Hematopoietic multipotent progenitor cell (in vitro differentiated cells): Measurements from ENCODE around the gene NAT10. TPM values are rescaled to one million over a fixed set of nuclear protein-coding genes. Genes with fewer than 3 reads are reported as not detected.
"Not testable (repeated sequence)": the region's sequence is repeated elsewhere in the genome, so short reads cannot be mapped to it uniquely, and the experiment has no call there.

ENCODE experiments used
- DNase-seq, 3 donors: peaks; one replicate each; pipeline ENCODE4 v3.0.0-alpha.2; 2011 to 2015; ENCODE audit warnings: low read depth in 2 of 3, low spot score in 2 of 3
- total RNA-seq: library from RNA; depleted of rRNA; stranded (reverse); fragments of >200 nt; gene quantifications from one replicate; pipeline ENCODE4 v1.2.3, GENCODE V29; 2012

Gene NAT10
- total RNA-seq, 1 donor, result 53.1 TPM

DNA sequence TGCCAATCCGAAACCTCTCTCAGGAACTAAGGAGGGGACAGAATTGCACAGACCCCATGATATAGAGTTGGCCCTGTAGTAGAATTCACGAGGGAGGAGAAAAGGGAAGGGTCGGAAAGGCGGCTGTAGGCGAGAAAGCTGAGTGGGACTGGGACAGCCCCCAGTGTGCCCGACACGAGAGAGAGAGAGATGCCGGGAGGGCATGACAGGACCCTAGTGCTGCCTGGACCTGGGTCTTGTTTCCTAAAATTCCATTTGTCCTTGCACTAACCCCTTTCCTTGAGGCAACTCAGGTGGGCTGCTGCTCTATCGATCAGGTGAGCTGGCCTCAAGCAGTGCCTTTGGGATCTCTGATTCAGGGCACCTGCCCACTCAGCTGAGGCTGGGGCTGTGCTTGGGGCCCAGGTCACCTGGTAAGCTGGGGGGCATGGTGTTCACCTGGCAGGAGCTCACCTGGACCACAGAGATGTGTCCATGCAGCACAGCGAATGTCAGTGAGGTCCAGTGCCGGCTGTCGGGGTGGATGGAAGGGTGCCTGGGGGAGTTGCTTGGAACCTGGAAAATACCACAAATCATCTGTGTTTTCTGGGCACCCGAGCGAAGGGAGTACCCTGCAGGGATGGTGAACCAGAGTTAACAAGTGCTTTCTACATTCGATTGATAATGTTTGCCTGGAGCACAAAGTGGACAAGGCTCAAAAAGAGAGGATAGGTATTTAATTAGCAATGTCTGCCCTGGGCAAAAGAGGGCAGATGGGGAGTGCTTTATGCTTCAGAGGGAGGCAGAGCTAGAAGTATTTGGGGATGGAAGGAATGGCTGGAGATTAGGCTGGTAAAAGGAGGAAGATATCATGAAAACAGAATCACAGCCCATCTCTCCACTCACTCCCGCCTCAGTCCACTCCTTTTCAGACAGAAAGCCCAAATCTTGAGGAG is 61.6 kb downstream of the NAT10 start:
- DNase-seq, result no peak

DNA sequence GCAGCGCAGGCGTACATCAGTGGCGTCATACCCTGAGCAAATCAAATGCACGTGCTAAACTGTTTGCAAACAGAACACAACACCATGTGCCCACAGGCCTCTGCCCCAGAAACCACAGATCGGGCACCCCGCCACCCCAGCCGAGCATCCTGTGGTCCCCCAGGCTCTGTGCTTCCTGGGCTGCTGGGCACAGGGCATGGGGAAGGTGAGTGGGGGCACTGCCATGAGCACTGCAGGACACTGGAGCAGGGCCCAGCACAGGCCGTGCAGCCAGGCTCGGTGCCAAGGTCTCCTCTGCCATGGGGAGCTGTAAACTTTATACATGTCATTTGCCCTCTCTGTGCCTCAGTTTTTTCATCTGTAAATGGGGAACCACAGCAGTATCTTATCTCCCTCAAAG is 62.5 kb downstream of the NAT10 start:
- DNase-seq, result no peak

DNA sequence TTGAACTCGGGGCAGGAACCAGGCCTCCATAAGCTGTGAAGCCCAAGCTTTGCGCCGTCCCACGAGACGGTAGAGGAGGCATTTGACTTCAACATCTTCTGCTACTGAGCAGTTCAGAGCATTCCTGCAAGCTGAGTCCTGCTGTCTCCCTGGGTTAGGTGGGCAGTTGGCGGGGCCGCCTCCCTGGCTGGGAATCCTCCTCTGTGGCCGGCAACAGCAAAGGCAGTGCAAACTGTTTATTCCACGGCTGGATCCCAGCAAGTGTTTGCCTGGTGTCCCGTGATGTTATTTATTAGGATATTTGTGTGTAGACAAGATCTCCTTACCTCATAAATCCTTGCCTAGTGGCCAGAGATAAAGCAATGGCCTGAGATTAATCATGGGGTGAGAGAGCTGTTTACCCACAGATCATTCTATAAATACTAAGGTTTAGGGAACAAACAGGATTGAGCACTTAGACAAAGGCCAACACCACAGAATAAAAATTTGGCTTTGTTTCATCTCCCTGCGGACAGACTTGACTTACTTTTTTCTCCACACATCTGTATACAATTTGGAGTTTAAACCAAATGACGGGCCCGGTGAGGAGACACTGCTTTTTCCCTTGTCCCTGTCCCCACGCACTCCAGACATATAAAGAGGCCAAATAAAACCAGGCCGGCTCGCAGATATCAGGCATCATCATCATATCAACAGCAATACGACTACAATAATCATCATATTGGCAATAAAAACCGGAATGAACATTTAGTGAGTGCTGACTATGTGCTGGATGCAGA is 63.4 kb downstream of the NAT10 start:
- DNase-seq, result no peak

DNA sequence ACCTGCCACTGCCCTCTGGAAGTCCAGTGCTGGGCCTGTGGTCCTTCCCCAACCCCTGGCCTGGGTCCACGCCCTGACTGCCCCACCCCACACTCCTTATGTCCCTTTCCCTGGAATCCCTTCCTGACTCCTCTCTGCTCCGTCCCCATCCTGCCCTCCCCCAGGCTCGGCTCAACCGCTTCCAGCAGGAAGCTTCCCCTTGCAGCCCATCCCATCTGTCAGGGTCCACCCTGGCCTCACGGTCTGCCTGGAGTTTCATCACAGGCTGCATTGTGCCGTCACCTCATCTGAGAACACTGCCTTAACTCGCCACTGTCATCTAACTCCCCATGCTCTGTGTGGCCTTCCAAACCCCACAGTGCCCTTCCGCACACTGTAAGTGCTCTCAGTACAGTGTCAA is 64.3 kb downstream of the NAT10 start:
- no peak for DNase-seq

DNA sequence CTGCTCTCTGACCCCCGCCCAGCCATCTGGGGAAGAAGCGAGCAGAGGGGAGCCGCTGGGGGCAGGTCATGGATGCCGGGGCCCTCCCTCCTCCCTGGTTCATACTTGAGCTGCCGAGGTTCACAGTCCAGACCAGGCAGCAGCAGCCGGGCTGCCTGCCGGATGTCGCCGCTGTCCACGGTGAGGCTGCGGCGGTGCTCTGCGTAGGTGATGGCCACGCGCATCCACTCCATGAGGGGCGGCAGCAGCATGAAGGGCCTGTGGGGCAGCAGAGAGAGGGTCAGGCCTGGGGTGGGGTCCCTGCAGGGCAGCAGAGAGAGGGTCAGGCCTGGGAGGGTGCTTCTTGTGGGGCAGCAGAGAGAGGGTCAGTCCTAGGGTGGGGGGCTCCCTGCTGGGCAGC is 67.6 kb downstream of the NAT10 start:
- DNase-seq, result no peak

DNA sequence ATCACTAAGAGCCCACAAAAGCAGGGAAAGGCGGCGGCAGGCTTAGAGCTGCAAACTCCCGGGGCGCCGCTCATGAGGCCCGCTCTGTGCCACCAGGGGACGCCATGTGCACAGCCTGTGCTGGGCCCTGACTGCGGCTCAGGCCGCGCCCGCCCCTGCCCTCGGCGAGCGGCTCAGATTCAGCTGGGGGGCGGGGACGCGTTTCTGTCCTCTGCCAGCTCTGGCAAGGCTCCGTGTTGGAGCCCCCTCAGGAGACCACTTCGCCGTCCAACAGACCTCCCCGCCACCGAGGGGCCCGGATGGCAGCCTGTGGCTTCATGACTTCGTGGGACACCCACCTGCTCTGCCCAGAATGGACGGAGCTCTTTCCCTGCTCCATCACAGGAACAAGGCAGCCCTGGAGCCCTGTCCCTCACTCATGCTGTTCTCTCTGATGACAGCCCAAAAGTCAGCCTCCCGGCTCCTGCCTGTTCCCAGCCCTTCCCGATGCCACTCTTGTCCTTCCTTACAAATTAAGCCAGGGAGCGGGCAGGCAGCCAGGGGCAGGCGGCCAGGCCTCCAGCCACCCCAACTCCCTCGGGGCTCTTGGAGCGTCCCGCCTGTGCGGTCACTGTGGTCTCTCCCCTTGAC is 69.1 kb downstream of the NAT10 start:
- peak; percentile 53 to 79 (median 73) for DNase-seq

DNA sequence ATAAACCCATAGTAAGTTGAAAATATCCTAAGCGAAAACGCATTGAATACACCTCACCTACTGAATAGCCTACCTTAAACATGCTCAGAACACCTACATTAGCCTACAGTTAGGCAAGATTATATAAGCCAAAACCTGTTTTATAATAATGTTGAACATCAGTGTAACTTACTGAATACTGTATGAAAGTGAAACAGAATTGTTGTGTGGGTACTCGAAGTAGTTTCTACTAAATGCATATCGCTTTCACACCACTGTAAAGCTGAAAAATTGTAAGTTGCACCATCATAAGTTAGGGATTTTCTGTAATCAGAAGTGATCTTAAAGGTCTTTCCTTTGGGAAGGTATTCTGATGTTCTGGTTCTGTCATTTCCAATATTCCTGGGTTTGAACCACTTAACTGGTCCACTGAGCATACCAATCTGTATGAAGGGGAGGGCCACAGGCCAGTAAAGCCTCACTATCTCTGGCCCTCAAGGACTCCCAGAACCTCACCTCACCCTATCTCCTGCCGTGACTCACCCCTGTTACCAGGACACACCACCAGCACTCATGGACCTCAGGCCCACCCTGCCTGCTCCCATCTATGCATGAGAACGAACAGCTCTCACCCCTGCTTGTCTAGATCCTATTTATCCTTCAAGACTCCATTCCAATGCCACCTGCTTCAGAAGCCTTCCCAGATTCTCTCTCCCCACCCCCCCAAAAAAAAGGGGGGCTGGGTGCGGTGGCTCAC is 70.0 kb downstream of the NAT10 start:
- no peak for DNase-seq

DNA sequence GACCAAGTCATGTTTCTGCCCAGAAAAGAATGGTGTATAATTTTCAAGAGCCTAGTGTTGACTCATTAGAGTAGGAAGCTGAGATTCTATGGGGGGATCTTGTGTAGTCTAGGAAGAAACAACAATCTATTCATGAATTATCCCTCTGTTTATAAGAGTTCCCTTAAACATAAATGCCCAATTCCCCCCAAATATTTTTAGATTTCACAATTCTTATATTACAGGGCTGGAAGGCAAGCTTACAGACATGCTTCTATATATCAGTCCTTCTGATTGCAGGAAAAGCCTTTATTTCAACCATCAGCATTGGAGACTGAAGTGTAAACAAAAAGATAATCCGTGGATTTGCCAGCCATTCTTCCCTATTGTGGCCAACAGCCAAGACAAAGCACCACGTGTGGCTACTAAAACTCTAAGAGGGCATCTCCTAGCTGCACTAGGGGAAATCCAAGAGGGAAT is 71.4 kb downstream of the NAT10 start:
- DNase-seq, result no peak

DNA sequence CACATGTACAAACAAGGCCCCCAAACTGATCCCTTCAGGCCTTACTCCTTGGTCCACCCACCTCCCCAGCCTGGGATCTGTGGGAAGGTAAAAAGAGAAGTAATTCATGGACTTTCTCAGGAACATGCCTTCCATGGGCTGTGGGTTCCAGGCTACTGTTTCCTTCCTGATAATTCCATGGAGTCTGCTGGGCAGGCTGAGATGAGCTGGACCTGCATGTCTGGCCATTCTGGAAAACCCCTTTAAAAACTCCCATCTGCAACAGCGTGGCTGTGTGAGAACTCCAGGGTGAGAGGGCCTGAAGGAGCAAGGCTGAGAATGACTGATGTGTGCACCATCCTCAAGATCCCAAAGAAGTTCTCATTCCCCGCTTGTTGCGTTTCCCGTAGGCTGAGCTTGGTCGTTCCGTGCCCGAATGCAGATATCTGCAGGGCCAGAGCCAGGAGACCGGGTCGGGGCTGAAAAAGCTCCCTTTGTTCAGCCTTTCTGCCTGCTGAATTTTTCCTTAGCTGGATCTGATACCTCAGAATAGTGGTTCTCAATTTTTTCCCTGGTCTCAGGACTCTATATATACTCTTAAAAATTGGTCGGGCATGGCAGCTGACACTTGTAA is 72.9 kb downstream of the NAT10 start:
- DNase-seq, result no peak

DNA sequence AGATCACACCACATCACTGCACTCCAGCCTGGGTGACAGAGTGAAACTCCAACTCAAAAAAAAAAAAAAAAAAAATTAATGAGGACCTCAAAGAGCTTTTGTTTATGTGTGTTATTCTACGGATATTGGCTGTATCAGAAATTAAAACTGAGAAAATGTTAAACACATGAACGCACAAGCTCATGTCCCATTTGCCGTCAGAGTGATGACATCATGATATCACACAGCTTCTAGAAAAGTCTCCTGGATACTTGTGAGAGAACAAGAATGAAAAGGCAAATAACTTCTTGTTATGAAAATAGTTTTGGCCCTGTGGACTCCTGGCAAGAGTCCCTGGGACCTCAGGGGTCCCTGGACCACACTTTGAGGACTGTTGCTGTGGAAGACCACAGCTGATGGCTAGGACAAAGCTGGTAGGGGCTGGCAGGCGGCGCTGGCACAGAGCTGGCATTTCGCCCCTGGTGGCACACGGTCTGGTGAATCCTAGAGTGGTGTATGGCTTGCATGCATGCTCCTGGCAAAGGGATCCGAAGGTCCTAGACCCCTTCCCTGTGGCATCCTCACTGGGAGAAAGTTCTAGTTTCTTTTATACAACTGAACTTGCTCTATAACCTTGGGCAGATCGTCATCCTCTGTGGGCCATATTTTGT is 73.7 kb downstream of the NAT10 start:
- no peak for DNase-seq

DNA sequence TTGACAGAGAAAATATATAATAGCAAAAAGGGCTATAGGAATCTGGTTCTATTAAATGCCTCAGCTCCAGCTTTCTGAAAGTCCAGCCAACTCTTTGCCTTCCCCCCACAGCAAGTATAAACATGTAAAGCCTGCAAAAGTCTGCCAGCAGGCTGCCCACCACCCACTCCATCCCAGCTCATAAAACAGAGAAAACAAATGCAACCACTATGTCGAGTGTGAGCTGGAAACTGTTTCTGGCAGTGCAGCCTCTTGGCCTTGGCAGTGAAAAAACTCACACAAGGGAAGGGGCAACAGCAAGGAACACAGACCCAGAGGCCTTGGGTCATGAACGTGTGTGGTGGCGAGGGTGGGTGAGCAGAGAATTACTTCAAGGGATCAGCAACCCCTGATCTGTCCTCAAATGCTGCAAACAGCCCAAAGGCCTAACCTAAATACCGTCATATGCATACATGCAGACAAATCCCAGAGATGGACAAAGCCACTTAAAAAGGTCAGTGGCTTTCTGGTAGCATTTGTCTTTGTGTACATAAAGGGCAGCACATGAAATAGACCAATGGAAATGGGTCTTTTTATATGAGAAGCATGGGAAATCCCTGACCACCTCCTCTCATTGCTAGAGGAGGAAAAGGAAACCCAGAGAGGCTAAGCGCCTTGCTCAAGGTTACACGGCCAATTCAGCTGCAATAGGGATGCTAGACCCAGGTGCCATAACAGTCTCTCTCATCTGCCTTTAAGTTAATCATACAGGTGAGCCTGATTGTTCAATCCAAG is 74.8 kb downstream of the NAT10 start:
- DNase-seq, result no peak

DNA sequence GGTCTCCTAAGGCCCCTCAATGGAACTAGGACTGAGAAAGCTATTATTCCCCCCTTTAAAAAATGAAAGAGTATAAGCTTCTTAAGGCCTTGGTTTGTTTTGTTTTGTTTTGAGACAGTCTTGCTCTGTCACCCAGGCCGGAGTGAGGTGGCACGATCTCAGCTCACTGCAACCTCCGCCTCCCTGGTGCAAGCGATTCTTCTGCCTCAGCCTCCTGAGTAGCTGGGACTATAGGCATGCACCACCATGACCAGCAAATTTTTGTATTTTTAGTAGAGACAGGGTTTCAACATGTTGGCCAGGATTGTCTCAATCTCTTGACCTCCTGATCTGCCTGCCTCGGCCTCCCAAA is 75.4 kb downstream of the NAT10 start:
- not testable (repeated sequence) for DNase-seq

DNA sequence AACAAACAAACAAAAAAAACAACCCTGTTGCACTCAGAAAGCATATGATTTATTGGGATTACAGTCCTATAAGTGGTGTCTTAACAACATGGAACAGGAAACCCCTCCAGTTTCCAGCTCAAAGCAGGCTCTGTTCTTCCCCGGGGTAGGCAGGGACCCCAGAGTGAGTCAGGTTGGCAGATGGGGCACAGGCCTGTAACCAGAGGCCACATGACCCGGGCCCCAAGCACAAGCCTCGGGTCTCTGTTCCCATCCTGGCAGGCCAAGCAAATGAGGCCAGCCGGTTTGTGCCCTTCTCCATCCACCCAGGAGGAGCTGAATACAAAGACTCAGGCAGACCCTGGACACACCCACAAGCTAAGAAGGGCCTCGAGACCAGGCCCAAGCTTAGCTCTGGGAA is 75.8 kb downstream of the NAT10 start:
- no peak for DNase-seq

DNA sequence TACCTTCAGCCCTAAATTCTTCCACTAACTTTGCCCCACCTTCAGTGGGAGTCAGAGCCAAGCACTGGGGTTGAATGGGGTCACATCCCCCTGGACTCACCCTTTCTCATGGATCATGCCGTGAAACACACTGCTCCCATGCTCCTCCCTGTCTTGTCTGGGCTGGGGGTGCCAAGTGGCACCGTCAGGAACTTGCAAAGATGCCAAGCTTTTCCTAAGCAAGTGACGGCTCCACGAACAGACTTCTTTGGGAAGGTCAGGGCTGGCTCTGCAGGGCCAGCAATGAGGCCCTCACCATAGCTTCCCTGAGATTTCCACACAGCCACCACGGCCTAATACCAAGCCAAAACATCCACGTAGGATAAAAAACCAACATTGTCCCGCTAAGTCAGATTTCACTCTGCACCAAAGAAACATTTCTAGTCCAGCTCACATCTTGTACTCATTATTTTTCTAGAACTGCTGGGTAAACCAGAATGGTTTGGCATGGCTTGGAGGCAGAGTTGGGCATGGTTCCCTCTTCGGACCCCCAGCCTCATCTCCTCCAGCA is 76.5 kb downstream of the NAT10 start:
- DNase-seq, result no peak

DNA sequence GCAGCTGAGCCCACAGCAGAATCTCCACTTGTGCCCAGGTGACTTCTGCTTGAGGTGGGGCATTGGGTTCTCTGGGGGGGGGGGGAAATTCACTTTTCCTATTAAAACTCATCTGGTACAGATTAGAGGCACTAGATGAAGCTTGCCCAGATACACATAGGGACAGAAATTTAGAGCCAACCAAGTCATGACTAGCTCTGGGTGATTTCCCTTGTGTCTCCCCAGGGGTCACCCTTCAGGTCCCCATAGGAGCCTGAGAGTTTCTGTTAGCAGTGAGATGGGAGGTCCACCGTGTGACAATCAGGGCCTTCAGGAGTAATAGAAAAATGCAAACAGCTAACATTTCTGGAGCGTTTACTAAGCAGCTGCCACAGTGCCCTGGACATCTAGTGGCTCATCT is 77.0 kb downstream of the NAT10 start:
- no peak for DNase-seq

DNA sequence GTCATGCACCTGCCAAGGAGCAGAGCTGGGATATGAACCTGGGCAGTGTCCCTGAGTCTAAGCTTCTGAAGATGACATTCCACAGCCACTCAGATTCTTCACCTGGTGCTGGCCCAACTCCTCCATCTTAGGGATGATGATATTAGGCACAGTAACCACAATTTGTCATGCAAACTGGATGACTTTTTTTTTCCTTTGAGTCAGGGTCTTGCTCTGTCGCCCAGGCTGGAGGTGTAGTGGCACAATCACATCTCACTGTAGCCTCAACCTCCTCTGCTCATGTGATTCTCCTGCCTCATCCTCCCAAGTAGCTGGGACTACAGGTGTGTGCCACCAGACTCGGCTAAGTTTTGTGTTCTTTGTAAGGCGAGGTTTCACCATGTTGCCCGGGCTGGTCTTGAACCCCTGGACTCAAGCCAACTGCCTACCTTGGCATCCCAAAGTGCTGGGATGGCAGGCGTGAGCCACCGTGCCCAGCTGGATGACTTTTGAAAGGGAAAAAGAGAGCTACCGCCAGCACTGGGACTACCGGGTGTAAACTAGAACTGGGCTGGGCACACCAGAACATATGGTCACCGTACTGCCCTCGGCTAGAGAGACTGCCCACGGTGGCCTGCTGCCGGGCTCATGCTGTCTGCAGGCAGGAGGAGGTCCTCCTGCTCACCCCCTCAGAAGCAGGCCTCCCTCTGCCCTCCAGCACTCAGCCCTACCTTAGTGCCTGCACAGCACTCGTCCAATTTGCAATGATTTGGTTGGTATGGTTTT is 77.7 kb downstream of the NAT10 start:
- DNase-seq, result no peak

DNA sequence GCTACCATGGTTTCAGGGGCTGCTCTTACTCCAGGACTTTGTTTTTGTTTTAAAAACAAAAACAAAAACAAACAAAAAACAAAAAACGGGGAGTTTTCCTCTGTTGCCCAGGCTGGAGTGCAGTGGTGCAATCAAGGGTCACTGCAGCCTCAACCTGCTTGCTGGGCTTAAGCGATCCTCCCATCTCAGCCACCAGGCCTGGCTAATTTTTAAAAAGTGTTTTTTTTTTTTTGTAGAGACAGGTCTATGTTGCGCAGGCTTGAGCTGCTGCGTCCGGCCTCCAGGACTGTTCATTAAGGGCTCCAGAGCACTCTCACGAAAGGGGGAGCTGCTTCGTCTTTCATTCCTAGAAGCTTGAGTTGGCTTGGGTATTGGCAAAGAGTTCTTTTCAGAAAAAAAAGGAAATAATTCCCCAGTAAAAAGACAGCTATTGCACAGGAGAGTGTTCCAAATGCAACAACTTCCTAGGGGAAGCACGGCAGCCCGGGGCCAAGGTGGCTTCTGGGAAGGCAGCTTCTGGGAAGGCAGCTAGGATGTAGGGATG is 78.5 kb downstream of the NAT10 start:
- DNase-seq, result no peak
